OCI-LY1 (cell line): ENCODE results near the gene TRIM25.

Source experiments
- H2AFZ ChIP-seq: fragments of 200-600 bp; sonication (generic), shearing (Covaris generic); 2 replicates; pipeline ENCODE4 v1.6.0; 2014; ENCODE audit warnings: antibody characterized with exemption, mild to moderate bottlenecking, low read length
- H3F3A ChIP-seq: fragments of 200-600 bp; sonication (generic), shearing (Covaris generic); 2 replicates; pipeline ENCODE4 v1.6.0; 2014; ENCODE audit warnings: mild to moderate bottlenecking, antibody characterized with exemption, low read length, moderate library complexity; ENCODE audit not compliant: insufficient read depth
- H3K27ac ChIP-seq: fragments of 200-600 bp; sonication (generic); 2 replicates; pipeline ENCODE4 v1.5.1; 2014; ENCODE audit warnings: low read length, mixed run types, mild to moderate bottlenecking, low read depth; ENCODE audit not compliant: poor library complexity, severe bottlenecking
- H3K27me3 ChIP-seq: fragments of 200-600 bp; sonication (generic); 2 replicates; pipeline ENCODE4 v1.6.0; 2014; ENCODE audit warnings: antibody characterized with exemption, mild to moderate bottlenecking, low read length, moderate library complexity; ENCODE audit not compliant: insufficient read depth
- H3K36me3 ChIP-seq: fragments of 200-600 bp; sonication (generic); 2 replicates; pipeline ENCODE4 v1.6.1; 2014; ENCODE audit warnings: mild to moderate bottlenecking, antibody characterized with exemption, low read length, moderate library complexity, mixed read lengths; ENCODE audit not compliant: insufficient read depth
- H3K4me1 ChIP-seq: fragments of 200-600 bp; sonication (generic); 2 replicates; pipeline ENCODE4 v1.5.1; 2014; ENCODE audit warnings: mild to moderate bottlenecking, low read length, moderate library complexity; ENCODE audit not compliant: insufficient read depth, severe bottlenecking
- H3K4me2 ChIP-seq: fragments of 200-600 bp; sonication (generic), shearing (Covaris generic); 2 replicates; pipeline ENCODE4 v1.6.1; 2014; ENCODE audit warnings: low read length
- H3K4me3 ChIP-seq: fragments of 200-600 bp; sonication (generic); 2 replicates; pipeline ENCODE4 v1.5.1; 2014; ENCODE audit warnings: low read length, low read depth, mild to moderate bottlenecking, mixed read lengths; ENCODE audit not compliant: poor library complexity, severe bottlenecking
- H3K79me2 ChIP-seq: fragments of 200-600 bp; shearing (Covaris generic); 2 replicates; pipeline ENCODE4 v1.6.1; 2016; ENCODE audit warnings: mixed run types, low read length, mixed read lengths; ENCODE audit not compliant: insufficient read depth
- H3K9ac ChIP-seq: fragments of 200-600 bp; sonication (generic), shearing (Covaris generic); 2 replicates; pipeline ENCODE4 v1.6.1; 2014; ENCODE audit warnings: mild to moderate bottlenecking, low read length, mixed read lengths
- H3K9me2 ChIP-seq: fragments of 200-600 bp; sonication (generic), shearing (Covaris generic); 2 replicates; pipeline ENCODE4 v1.6.1; 2014; ENCODE audit warnings: low read depth, mild to moderate bottlenecking, low read length, mixed read lengths
- H3K9me3 ChIP-seq: fragments of 200-600 bp; shearing (Covaris generic); 2 replicates; pipeline ENCODE4 v1.6.1; 2014; ENCODE audit warnings: low read length, mixed read lengths
- H4K20me1 ChIP-seq: fragments of 200-600 bp; sonication (generic), shearing (Covaris generic); 2 replicates; pipeline ENCODE4 v1.6.0; 2016; ENCODE audit warnings: mild to moderate bottlenecking, low read length; ENCODE audit not compliant: insufficient read depth
- CTCF ChIP-seq: fragments of 200-600 bp; sonication (generic), shearing (Covaris generic); IDR thresholded peaks from 2 replicates; pipeline ENCODE4 v1.5.1; 2017; ENCODE audit warnings: mild to moderate bottlenecking, antibody characterized with exemption, low read length, moderate library complexity, mixed read lengths
- EZH2 ChIP-seq: fragments of 200-600 bp; sonication (generic), shearing (Covaris generic); IDR thresholded peaks from 2 replicates; pipeline ENCODE4 v1.8.0; 2017; ENCODE audit warnings: borderline replicate concordance, mixed run types, mild to moderate bottlenecking, antibody characterized with exemption, low read length, moderate library complexity, mixed read lengths

TRIM25 gene

GRCh38 chr17:56930739-56931337 lies 17.0 kb upstream of the TRIM25 start:
- no peaks in the 10 kb centered on the region for H3K79me2 ChIP-seq
- TF ChIP-seq CTCF (no peak), EZH2 (no peak)
- no peak overlapping the region for H3K27ac ChIP-seq
- no peak overlapping the region for H3K9ac ChIP-seq
- H3K4me3 ChIP-seq, result no peak overlapping the region
- H4K20me1 ChIP-seq, result no peaks in the 10 kb centered on the region
- H3F3A ChIP-seq, result no peaks in the 10 kb centered on the region
- no peaks in the 10 kb centered on the region for H3K27me3 ChIP-seq
- no peaks in the 10 kb centered on the region for H3K4me1 ChIP-seq
- no peaks in the 10 kb centered on the region for H3K9me2 ChIP-seq
- no peak overlapping the region for H2AFZ ChIP-seq
- peaks cover 20% of the 10 kb centered on the region for H3K36me3 ChIP-seq
- H3K9me3 ChIP-seq, result peaks cover 17% of the 10 kb centered on the region
- no peak overlapping the region for H3K4me2 ChIP-seq

GRCh38 chr17:56929362-56929969 lies 15.6 kb upstream of the TRIM25 start:
- Histone ChIP-seq H3K27me3 (no peaks in the 10 kb centered on the region), H3K9ac (no peak overlapping the region), H2AFZ (no peak overlapping the region)

GRCh38 chr17:56928586-56928985 lies 14.7 kb upstream of the TRIM25 start:
- no peaks in the 10 kb centered on the region for H3K79me2 ChIP-seq

More at GRCh38 chr17:56929362-56929969, 15.6 kb upstream of the TRIM25 start:
- H3K9me2 ChIP-seq, result no peaks in the 10 kb centered on the region
- no peaks in the 10 kb centered on the region for H3K79me2 ChIP-seq
- no peaks in the 10 kb centered on the region for H3F3A ChIP-seq
- no peak overlapping the region for H3K4me2 ChIP-seq
- no peaks in the 10 kb centered on the region for H4K20me1 ChIP-seq
- H3K27ac ChIP-seq, result no peak overlapping the region
- H3K36me3 ChIP-seq, result peaks cover 8% of the 10 kb centered on the region
- H3K9me3 ChIP-seq, result peaks cover 17% of the 10 kb centered on the region
- H3K4me1 ChIP-seq, result no peaks in the 10 kb centered on the region
- no peak for TF ChIP-seq CTCF
- no peak overlapping the region for H3K4me3 ChIP-seq

More at GRCh38 chr17:56928586-56928985, 14.7 kb upstream of the TRIM25 start:
- Histone ChIP-seq H3K4me3 (no peak overlapping the region), H3K9ac (no peak overlapping the region), H2AFZ (no peak overlapping the region), H3K4me1 (no peaks in the 10 kb centered on the region), H3K36me3 (no peaks in the 10 kb centered on the region), H3K27ac (no peak overlapping the region), H3F3A (no peaks in the 10 kb centered on the region), H3K4me2 (no peak overlapping the region), H3K9me2 (no peaks in the 10 kb centered on the region), H4K20me1 (no peaks in the 10 kb centered on the region), H3K27me3 (no peaks in the 10 kb centered on the region), H3K9me3 (peaks cover 17% of the 10 kb centered on the region)
- no peak for TF ChIP-seq CTCF
- no peak for TF ChIP-seq EZH2
